HG03571 (cell line): ENCODE measurements around the gene LRMDA.
"Not testable (repeated sequence)": the region's sequence is repeated elsewhere in the genome, so short reads cannot be mapped to it uniquely, and the experiment has no call there.

Experiments used
- ATAC-seq: cut with Tn5 transposase; IDR thresholded peaks from one replicate; pipeline ENCODE4 v1.9.1; 2021; ENCODE audit not compliant: unreplicated experiment

LRMDA gene

GRCh38 chr10:75502389-75502788 is 71.0 kb downstream of the LRMDA start:
- ATAC-seq: no peak

DNA sequence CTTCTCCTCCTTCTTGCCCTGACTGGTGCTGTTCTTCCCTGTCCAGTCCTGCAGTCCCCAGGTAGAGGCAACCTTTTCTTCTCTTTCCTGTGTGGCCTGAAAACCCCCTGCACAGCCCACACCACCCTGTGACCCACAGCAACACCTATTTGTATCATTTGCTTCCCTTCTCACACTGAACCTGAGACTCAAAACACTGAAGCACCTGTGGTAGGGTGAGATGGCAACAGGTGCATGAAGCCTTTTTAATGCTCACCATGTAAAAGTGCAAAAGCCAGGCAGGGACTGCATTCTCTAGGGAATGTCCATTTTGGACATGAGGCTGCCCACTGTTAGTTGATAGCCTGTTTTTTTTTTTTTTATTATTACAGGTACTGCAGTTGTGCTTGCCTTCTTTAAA is 71.4 kb downstream of the LRMDA start:
- no peak for ATAC-seq

DNA sequence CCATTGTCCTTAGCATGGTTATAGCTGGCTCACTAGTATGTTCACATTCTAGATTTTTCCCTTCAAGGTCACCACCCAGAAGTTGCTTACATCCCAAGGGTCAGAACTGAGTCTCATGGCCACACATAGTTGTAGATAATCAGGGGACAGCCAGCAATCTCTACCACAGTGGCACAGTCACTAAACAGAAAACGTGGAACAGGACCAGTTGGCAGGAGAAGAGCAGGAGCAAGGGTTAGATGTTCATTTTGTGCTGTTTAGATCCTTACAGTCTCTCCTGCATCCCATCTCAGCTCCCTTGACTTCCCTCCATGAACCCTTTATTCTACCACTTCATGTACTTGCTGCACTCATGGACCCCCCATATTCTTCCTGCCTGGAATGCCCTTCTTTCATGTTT is 73.9 kb downstream of the LRMDA start:
- no peak for ATAC-seq

GRCh38 chr10:75505840-75506506 is 74.5 kb downstream of the LRMDA start:
- ATAC-seq: no peak

DNA sequence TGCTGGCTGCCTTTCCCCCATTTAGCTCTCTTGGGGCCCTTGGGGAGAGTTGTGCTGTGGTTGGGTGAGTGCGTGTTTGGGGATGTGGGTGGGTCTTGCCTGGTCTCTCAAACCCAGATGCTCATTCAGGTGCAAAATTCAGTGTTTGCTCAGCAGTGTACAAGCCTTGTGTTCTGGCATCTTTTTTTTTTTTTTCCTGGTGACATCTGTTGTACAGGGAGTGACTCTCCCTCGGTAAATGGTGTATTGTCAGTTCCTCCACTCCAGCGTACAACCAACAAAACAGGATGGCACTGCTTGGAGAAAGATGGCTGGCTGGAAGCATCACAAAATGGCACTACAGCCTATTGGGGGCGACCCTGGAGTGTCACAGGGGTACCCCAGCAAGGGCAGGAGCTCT is 75.5 kb downstream of the LRMDA start:
- no peak for ATAC-seq

- no peak for ATAC-seq
These were observed 76.0 kb downstream of the LRMDA start for GRCh38 chr10:75507469-75507868.

DNA sequence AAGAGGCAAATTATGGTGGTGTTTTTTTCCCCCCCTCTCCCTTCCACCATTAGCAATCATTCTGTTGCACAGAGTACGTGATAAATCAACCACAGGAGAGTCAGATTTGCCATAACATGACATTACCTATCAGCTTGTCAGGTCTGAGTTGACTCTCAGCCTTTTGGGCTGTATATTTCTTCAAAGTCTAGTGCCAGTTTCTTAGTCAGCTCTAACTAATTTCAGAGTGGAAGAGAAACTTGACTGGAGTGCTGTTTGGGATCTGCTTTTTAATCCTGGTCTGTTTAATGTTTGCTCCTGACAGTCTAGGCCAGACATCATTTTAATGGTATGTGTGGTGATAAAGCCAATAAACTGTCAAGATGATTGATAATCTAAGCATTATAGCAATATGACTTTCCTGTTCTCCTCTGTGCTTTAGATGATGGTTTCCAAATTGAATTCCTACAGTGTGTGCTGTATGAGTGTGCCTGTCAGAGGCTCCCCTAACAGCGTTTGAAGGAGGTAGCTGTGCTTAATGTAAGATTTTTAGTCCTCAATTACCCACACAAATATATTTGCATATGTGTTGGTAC is 76.9 kb downstream of the LRMDA start:
- ATAC-seq: no peak

DNA sequence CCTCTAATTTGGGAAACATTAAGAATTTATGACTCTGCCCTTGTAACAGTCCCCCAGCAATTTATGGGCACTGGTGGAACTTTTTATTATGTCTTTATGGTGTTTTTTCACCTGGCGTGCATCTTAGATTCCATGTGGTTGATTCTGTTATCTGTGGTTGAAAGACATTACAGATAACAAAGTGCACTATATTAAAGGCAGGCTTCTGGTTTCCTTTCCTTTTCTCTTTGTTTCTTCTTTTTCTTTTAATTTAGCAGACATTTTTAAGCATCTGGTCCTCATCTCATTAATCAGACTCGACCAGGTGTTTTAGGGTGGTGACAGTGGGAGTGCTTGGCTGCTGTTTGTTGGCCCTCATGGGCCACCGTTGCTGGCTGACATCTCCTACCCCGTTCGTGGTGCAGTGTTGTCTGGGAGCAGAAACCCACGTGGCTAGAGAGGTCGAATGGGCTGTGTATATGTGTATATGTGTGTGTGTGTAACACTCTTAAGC is 77.4 kb downstream of the LRMDA start:
- ATAC-seq: no peak

GRCh38 chr10:75509706-75510105 is 78.3 kb downstream of the LRMDA start:
- ATAC-seq: no peak

DNA sequence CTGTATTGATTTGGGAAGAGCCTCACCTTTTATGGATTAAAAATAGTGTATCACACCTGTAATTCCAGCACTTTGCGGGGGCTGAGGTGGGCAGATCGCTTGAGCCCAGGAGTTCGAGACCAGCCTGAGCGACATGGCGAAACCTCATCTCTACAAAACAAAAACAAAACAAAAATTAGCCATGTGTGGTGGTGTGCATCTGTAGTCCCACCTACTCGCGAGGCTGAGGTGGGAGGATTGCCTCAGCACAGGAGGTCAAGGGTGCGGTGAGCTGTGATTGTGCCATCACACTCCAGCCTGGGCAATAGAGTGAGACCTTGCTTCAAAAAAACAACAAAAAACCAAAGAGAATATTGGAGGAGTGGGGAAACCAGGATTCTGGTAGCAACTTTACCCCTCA is 79.6 kb downstream of the LRMDA start:
- no peak for ATAC-seq

DNA sequence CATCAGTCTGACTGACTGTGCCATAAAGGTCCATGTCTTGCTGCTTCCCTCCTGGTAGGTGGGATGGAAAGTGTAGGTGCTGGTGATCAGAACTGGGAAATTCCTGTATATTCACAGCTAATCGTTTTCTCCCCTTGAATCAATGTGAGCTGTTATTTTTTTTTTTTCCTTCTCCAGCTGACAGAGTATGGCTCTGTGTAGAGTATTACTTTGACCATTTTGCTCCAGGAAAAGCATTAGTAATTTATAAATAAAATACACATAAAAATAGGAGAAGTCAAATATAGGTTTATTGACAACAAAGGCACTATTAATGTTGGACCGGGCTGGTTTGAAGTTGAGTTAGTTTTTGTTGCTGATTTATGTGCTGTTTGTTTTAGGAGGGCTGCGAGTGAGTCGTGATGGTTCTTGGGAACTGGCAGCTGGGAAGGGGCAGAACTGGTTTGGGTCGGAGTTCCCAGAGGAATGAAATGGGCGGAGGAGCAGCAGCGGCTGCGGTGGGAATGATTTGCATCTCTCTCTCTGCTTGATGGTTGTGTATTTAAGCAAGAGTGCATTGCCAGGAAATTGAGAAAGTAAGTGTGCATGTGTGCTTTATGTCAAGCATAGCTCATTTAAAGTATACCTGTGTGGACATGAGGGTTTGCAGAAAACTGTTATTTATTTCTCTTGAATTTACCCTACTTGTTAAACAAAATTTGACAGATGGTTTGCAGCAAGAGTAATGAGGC is 80.9 kb downstream of the LRMDA start:
- no peak for ATAC-seq

DNA sequence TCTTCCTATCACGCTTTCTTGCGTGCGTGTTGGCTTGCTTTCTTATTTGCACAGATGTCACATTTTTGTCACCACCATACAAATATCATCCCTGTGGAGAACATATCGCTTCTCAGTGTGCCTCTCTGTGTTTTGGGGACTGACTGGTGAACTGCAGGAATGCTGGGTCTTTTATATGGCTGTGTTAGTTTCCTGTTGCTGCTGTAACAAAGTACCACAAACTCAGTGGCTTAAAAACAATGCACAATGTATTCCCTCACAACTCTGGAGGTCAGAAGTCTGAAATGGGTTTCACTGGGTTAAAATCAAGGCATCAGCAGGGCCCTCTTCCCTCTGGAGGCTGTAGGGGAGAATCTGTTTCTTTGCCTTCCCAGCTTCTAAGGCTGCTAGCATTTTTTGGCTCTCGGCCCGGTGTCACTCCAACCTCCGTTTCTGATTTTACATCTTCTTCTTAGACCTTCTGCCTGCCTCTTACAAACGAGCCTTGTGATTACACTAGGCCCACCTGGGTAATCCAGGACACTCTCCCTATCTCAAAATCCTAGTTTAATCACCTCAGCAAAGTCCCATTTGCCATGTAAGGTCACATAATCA is 82.0 kb downstream of the LRMDA start:
- no peak for ATAC-seq

DNA sequence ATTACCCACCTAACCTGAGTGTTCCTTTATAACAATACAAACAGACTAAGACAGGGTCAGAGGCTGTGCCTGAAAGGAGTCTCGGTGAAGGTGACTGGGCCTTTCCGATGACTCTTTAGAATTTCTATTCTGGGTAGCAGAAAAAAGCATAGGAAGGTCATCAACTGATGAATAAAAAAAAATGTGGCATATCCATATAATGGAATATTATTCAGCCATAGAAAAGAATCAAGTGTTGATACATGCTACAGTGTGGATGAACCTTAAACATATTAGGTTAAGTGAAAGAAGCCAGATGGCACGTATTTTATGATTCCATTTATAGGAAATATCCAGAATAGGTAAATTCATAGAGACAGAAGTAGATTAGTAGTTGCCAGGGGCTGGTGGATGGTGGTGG is 83.4 kb downstream of the LRMDA start:
- ATAC-seq: no peak

- not testable (repeated sequence) for ATAC-seq
These were observed 84.7 kb downstream of the LRMDA start for GRCh38 chr10:75516154-75516553.

DNA sequence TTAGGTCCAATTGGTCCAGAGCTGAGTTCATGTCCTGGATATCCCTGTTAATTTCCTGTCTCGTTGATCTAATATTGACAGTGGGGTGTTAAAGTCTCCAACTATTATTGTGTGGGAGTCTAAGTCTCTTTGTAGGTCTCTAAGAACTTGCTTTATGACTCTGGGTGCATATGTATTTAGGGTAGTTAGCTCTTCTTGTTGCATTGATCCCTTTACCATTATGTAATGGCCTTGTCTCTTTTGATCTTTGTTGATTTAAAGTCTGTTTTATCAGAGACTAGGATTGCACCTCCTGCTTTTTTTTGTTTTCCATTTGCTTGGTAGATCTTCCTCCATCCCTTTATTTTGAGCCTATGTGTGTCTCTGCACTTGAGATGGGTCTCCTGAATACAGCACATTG is 87.8 kb downstream of the LRMDA start:
- not testable (repeated sequence) for ATAC-seq

DNA sequence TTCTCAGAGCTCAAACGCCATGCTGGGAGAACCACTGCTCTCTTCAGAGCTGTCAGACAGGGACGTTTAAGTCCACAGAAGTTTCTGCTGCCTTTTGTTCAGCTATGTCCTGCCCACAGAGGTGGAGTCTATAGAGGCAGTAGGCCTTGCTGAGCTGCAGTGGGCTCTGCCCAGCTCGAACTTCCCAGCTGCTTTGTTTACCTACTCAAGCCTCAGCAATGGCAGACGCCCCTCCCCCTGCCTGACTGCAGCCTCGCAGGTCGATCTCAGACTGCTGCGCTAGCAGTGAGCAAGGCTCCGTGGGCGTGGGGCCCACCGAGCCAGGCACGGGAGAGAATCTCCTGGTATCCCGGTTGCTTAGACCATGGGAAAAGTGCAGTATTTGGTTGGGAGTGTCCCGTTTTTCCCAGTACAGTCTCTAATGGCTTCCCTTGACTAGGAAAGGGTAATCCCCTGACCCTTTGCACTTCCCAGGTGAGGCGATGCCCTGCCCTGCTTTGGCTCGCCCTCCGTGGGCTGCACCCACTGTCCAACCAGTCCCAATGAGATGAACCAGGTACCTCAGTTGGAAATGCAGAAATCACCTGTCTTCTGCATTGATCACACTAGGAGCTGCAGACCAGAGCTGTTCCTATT is 89.9 kb downstream of the LRMDA start:
- ATAC-seq: not testable (repeated sequence)

- no peak for ATAC-seq
These were observed 93.6 kb downstream of the LRMDA start for GRCh38 chr10:75525067-75525466.

GRCh38 chr10:75525646-75526045 is 94.2 kb downstream of the LRMDA start:
- no peak for ATAC-seq

DNA sequence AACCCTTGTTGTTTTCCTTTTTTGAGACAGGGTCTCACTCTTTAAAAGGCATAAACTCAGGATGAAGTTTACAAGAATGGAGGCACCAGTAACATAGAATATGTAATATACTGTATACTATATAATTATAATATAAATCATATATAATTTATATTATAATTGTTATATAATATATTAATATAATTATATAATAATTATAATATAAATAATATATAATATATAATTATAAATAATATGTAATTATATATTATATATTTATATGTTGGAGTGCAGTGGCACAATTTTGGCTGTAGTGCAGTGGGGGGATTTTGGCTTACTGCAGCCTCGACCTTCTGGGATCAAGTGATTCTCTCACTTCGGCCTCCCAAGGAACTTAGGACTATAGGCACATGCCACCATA is 96.1 kb downstream of the LRMDA start:
- no peak for ATAC-seq

DNA sequence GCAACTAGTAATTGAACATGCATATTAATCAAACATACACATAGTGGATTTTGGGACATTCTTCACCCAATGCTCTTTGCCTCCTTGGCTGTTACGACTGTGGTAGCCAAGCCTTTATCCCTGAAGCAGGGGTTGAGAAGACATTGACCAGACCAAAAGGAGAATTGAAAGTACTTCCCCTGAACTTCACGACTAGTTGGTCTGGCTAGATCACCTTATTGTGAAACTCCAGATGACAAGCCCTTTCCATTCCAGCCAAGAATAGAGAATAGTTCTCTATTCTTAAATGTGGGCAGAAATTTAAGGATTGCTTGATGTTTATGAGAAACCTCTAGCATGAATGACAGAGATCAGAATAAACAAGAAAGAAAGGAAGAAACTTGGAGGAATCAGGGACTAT is 97.0 kb downstream of the LRMDA start:
- ATAC-seq: no peak

DNA sequence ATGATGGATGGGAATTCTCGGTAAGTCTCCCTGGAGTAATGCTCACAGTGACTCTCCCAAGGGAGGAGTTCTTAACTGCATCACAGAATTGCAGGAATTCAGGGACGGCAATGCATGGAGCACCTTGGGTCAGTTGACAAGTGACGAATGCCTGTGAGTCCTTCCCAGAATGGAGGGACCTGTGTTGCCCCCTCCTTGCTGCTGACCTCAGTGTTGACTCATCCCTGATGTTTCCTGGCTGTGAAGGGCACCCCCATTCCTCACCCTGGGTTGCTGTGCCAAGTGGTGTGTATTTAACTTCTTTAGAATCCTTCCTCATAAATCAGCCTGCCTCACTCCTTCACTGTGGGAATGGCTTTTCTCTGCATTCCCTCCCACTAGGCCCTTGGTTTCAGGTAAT is 98.9 kb downstream of the LRMDA start:
- ATAC-seq: no peak
